Sigmoid colon (tissue), 4 donors: ENCODE measurements around the gene CEP170B.

ENCODE experiments used
- CTCF ChIP-seq, 4 experiments: fragments of 450-650 bp in 3 of 4; fragments of 200-600 bp in 1 of 4; IDR thresholded peaks; one replicate each; pipeline ENCODE4 v1.5.1; 2016 to 2019; ENCODE audit warnings: antibody characterized with exemption in 4 of 4, mild to moderate bottlenecking in 3 of 4, moderate library complexity in 2 of 4
- EP300 ChIP-seq, 4 donors: sonication (generic); formaldehyde crosslinking; IDR thresholded peaks; one replicate each; pipeline ENCODE4 v1.6.1; 2017; ENCODE audit warnings: antibody characterized with exemption in 4 of 4
- POLR2A ChIP-seq, 2 donors: fragments of 450-650 bp; IDR thresholded peaks; one replicate each; pipeline ENCODE4 v1.6.1; 2016; ENCODE audit warnings: antibody characterized with exemption in 2 of 2, mild to moderate bottlenecking in 2 of 2, moderate library complexity in 2 of 2

- TF ChIP-seq EP300 (IDR thresholded peaks at IDR 0.05) (no peak), POLR2A (IDR thresholded peaks at IDR 0.05) (no peak), CTCF (IDR thresholded peaks at IDR 0.05) (no peak)
Observed at GRCh38 chr14:104898195-104898558, 33.1 kb downstream of the CEP170B start.
